Natural killer cell treated with Interleukin-12 subunit alpha and Interleukin-12 subunit beta and Interleukin-15 and Interleukin-18, amount 100 ng/mL, for 72 hours (primary cell): Measurements from ENCODE around the gene BOLA2. TPM values are rescaled to one million over a fixed set of nuclear protein-coding genes. Genes with fewer than 3 reads are reported as not detected.
"Not testable (repeated sequence)": the region's sequence is repeated elsewhere in the genome, so short reads cannot be mapped to it uniquely, and the experiment has no call there.

Experiments used
- ATAC-seq, 2 donors: fragments of 150-1000 bp; cut with Tn5 transposase in 1 of 2; sonication (Bioruptor Pico), chemical (Tn5 transposase) in 1 of 2; 2 replicates each; pipeline ENCODE4 v1.10.0; 2021
- DNase-seq: peaks from one replicate; pipeline ENCODE4 v3.0.0; 2022; ENCODE audit warnings: low spot score
- H3K27ac Mint-ChIP-seq, 2 donors: 1 replicate in 1 of 2; 2 replicates in 1 of 2; pipeline ENCODE4 v1.8.0; 2022; ENCODE audit warnings: mixed read lengths in 2 of 2, mild to moderate bottlenecking in 1 of 2, moderate library complexity in 1 of 2
- H3K27me3 Mint-ChIP-seq, 2 donors: 1 replicate in 1 of 2; 2 replicates in 1 of 2; pipeline ENCODE4 v1.8.0; 2022; ENCODE audit warnings: mixed read lengths in 2 of 2
- H3K36me3 Mint-ChIP-seq: one replicate; pipeline ENCODE4 v1.8.0; 2022; ENCODE audit warnings: mixed read lengths
- H3K4me1 Mint-ChIP-seq, 2 donors: 1 replicate in 1 of 2; 2 replicates in 1 of 2; pipeline ENCODE4 v1.8.0; 2022; ENCODE audit warnings: low read depth in 2 of 2, mixed read lengths in 2 of 2, mild to moderate bottlenecking in 1 of 2
- H3K4me3 Mint-ChIP-seq: one replicate; pipeline ENCODE4 v1.8.0; 2022; ENCODE audit warnings: mixed read lengths
- H3K9me3 Mint-ChIP-seq: 2 replicates; pipeline ENCODE4 v1.8.0; 2022; ENCODE audit warnings: mixed read lengths
- total RNA-seq, 2 donors: library from RNA; stranded (reverse); gene quantifications; one replicate each; pipeline ENCODE4 v1.2.3, GENCODE V29; 2022

BOLA2 gene
- total RNA-seq: 10 to 100 TPM; 14.6 to 17.0 TPM

DNA sequence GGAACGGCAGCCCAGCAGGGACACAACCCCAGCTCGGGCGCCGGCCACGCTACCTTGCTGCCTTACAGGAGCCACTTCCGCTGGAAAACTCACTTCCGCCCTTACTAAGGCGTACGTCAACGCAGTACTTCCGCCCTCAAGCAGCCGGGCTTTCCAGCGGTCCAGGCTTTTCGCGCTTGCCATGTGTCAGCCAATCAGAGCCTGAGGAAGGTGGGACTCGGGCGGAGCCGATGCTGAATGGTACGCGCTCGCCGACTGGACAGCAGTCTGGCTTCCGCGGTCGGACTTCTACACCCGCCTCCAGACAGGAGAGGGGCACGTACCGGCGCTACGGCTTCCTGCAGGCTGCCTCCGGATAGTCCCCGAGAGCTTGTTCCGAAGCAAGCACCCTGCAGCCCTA lies at the start of gene BOLA2, which contains the start of gene SLX1B:
Gene BOLA2, minus strand, starts transcription at position 83 of the 400 bp plus-strand sequence. CDS start 98 bp downstream, outside the sequence.
Gene SLX1B, plus strand, starts transcription at position 265 of the 400 bp plus-strand sequence.
- not testable (repeated sequence) for H3K4me1 Mint-ChIP-seq, H3K27ac Mint-ChIP-seq, DNase-seq, H3K36me3 Mint-ChIP-seq, H3K27me3 Mint-ChIP-seq, H3K4me3 Mint-ChIP-seq, H3K9me3 Mint-ChIP-seq
- peak; percentile 94 to 95 for ATAC-seq

DNA sequence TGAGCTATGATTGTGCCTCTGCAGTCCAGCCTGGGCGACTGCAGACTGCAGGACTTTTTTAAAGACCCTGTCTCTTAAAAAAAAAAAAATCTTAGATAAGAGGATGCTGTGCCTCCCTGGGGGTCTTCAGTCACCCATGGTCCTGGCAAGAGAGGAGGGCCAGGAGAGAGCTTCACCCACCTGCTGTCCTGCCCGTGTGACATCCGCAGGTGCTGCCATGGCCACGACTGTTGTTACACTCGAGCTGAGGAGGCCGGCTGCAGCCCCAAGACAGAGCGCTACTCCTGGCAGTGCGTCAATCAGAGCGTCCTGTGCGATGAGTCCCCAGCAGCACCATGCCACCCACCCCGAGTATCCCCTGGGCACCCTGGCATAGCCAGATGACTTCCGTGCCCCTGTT lies 28.1 kb upstream of the BOLA2 start:
- DNase-seq: peak; percentile 47
- not testable (repeated sequence) for H3K4me3 Mint-ChIP-seq, H3K36me3 Mint-ChIP-seq, H3K27ac Mint-ChIP-seq, ATAC-seq, H3K4me1 Mint-ChIP-seq, H3K9me3 Mint-ChIP-seq, H3K27me3 Mint-ChIP-seq

DNA sequence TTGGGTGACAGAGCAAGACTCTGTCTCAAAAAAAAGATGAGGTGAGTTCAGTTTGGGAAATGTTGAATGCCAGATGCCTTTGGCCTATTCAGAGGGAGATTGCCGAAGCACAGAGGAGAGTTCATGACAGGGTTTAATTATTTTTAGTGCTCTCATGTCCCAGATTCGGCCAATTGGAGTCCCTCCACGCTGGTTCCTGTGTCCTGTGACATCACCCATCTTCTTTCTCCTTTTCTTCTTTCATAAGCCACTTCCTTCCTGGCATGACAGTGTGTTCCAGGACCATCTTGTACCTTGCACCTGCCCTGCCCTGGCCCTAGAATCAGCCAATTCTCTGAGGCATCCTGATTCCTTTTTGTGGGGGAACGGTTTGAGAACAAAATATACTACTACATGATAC lies 17.9 kb upstream of the BOLA2 start:
- ATAC-seq: peak in 1 of 2 donors; percentile 58
- not testable (repeated sequence) for H3K27me3 Mint-ChIP-seq, H3K27ac Mint-ChIP-seq, H3K9me3 Mint-ChIP-seq, H3K4me3 Mint-ChIP-seq, DNase-seq, H3K4me1 Mint-ChIP-seq, H3K36me3 Mint-ChIP-seq

DNA sequence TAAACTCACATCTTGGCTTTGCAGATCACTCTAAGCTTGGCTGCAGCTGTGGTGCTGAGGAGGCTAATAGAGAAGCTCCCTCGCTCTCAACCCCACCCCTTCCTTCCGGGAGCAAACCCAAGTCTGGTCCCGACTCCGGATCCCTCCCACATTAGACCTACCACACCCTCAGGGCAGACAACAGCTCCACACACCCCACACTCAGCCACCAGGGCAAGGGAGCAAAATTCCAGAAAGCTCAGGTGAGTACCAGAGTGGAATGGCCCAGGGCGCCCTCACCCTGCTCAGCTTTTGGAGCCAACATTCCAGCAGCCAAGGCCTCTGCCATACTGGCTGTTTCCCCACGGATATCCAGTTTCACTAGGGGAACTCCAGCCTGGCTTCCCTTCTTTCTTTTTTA lies 15.5 kb upstream of the BOLA2 start:
- not testable (repeated sequence) for H3K27me3 Mint-ChIP-seq, H3K27ac Mint-ChIP-seq, H3K9me3 Mint-ChIP-seq, H3K4me1 Mint-ChIP-seq, H3K36me3 Mint-ChIP-seq
- ATAC-seq (peak; percentile 41 to 59), DNase-seq (peak; percentile 62)
- H3K4me3 Mint-ChIP-seq: peak overlapping the region; percentile 49

DNA sequence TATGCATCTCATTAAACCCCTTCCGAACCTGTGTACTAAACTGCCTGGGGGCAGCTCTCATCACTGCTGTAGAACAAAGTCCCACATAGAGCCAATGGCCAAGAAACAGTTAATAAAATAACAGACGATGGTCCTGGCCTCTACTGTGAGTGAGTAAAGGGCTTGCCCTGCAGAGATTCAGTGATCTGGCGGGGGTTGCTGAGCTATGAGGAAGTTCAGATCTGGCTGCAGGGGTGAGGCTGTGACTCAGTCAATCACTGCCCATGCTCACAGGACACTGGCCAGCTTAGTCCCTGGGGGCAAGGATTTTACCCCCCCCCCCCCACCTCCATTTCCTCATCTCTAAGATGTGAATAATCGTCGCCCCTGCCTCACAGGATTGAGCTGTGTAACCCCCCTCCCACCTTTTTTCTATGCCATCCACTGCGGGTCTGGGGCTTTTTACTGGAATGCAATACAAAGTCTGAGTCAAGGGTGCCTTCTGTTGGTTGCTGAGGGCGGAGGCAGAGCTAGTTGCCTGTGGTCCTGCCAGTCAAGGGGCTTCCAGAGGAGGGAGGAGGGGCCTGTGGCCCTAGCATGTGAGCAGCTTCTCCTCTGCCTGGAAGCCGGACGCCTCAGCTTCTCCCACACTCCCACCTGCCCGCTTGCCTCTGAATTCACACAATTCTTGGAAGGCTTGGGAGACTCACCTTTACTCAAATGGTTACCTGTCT lies 13.7 kb upstream of the BOLA2 start:
- H3K4me3 Mint-ChIP-seq, H3K27me3 Mint-ChIP-seq, H3K27ac Mint-ChIP-seq, ATAC-seq, H3K9me3 Mint-ChIP-seq, H3K4me1 Mint-ChIP-seq, H3K36me3 Mint-ChIP-seq, DNase-seq: not testable (repeated sequence)

DNA sequence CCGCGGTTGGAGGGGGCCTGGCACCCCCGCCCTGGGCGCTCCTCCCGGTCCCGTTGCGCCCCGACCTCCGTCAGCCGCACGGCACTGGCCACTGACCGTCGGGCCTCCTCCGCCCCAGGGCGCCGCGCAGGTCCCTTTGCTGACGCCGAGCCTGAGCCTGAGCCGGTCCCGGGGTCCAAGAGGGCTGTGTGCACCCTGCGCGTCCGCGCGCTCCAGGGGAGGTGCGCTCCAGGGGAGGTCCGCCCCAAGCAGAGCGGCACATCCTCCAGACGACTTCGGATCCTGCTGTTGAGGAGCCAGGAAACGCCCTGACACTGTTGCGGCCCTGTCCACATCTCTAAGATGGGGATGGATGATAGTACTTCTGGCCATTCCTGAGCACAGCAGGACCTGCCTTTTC lies 12.8 kb upstream of the BOLA2 start:
- not testable (repeated sequence) for H3K36me3 Mint-ChIP-seq, H3K27ac Mint-ChIP-seq, H3K4me1 Mint-ChIP-seq, H3K27me3 Mint-ChIP-seq, H3K4me3 Mint-ChIP-seq, DNase-seq, H3K9me3 Mint-ChIP-seq
- ATAC-seq: peak; percentile 60 to 61

DNA sequence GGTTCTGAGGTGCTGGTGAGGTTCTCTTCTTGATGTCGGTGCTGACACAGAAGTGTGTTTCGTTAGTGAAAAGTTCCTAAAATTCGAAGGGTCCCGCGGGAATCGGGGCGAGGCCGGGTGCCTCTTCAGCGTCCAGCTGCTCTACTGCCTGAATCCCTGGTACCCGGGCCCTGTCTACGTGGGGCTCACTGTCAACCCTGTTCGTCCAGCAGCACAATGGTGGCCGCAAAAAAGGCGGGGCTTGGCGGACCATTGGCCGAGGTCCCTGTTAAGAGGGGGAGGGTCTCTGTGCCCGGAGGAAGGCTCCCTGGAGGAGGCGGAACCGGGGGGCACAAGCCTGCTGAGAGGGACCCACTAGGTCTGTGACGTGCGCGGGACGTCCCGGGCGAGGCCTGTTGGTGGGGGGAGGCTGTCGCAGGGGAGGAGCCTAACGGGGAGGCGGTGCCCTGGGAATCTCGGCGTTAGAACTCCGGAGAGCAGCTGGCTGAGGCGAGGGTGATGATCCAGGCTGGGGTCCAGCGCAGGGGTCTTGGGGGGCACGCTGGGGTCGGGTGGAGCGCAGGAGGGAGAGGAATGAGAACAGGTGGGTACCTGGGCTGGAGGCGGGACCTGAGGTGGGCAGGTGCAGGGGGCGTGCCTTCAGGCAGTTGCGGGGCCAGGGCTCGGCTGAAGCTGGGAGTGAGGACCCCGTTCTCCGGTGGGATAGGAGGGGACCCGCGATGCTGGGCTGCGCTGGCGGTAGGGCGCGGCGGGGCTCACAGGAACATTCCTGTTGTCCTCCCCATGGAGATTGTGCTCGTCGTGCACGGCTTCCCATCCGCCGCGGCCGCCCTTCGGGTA lies 12.1 kb upstream of the BOLA2 start:
- H3K4me3 Mint-ChIP-seq, H3K9me3 Mint-ChIP-seq, H3K27ac Mint-ChIP-seq, H3K27me3 Mint-ChIP-seq, DNase-seq, H3K4me1 Mint-ChIP-seq, H3K36me3 Mint-ChIP-seq: not testable (repeated sequence)
- ATAC-seq: peak; percentile 64 to 78

DNA sequence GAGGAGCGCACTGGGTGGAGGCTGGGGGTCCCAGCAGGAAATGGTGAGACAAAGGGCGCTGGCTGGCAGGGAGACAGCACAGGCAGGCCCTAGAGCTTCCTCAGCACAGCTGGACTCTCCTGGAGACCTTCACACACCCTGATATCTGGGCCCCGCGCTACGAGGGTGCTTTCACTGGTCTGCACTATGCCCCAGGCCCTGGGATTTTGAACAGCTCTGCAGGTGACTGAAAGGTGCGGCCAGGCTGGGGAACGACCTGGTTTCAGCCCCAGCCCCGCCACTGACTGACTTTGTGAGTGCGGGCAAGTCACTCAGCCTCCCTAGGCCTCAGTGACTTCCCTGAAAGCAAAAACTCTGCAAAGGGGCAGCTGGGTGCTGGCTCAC lies 6.5 kb upstream of the BOLA2 start:
- H3K9me3 Mint-ChIP-seq, DNase-seq, H3K4me1 Mint-ChIP-seq, H3K36me3 Mint-ChIP-seq, H3K27ac Mint-ChIP-seq, H3K4me3 Mint-ChIP-seq, ATAC-seq, H3K27me3 Mint-ChIP-seq: not testable (repeated sequence)

DNA sequence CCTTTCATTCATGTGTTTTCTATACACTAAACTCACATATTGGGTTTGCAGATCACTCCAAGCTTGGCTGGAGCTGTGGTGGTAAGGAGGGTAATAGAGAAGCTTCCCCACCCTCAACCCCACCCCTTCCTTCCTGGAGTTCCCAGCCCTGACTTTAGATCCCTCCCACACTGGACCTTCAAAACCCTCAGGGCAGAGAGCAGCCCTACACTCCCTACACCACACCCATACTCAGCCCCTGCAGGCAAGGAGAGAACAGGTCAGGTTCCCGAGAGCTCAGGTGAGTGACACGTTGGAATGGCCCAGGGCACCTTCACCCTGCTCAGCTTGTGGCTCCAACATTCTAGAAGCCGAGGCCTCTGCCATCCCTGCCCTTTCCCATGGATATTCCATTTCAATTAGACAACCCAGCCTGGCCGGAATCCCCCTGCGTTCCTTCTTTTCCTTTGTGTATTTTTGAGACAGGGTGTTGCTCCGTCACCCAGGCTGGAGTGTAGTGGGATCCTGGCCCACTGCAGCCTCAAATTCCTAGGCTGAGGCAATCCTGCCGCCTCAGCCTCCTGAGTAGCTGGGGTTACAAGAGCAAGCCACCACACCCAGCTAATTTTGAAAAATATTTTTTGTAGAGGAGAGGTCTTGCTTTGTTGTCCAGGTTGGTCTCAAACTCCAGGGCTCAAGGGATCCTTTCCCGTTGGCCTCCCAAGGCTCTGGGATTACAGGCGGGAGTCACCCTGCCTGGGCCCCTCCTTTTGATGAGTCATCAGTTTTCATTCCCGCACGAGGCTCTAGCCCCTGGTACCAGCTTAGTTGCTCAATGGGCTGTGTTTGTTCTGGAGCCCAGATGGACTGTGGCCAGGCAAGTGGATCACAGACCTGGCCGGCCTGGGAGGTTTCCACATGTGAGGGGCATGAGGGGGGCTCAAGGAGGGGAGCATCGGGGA lies 5.8 kb upstream of the BOLA2 start, which contains the start of gene SULT1A4:
Gene SULT1A4, plus strand, starts transcription at position 208 of the 941 bp plus-strand sequence. CDS start 1,473 bp downstream, outside the sequence.
- not testable (repeated sequence) for DNase-seq, H3K27ac Mint-ChIP-seq, H3K36me3 Mint-ChIP-seq, ATAC-seq, H3K4me1 Mint-ChIP-seq, H3K4me3 Mint-ChIP-seq, H3K9me3 Mint-ChIP-seq, H3K27me3 Mint-ChIP-seq

DNA sequence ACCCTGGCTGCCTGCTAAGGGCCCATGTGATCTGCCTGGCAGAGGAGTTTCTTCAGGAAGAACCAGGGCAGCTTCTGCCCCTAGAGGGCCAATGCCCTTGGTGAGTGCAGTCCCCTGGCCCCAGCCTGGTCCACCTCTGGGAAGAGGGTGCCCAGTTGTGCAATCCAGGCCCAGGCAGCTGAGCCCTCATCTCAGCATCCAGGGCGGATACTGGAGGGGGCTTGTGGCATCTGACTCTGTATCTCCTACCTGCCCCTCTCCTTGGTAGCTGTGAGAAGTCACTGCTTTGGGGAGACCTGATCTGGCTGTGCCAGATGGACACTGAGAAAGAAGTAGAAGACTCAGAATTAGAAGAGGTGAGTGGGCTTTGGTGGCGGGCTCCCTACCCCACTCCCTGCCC lies 3.5 kb upstream of the BOLA2 start:
- DNase-seq, H3K4me1 Mint-ChIP-seq, H3K9me3 Mint-ChIP-seq, H3K36me3 Mint-ChIP-seq, H3K27ac Mint-ChIP-seq, H3K27me3 Mint-ChIP-seq, H3K4me3 Mint-ChIP-seq, ATAC-seq: not testable (repeated sequence)

DNA sequence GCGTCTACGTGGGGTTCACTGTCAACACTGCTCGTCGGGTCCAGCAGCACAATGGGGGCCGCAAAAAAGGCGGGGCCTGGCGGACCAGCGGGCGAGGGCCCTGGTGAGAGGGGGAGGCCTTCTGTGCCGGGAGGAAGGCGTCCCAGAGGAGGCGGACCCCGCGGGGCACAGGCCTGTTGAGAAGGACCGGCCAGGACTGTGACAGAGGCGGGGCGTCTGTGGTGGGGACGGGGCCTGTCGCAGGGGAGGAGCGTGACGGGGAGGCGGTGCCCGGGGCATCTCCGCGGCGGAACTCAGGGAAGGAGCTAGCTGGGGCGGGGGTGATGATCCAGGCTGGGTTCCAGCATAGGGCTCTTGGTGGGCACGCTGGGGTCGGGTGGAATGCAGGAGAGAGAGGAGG lies 677 bp upstream of the BOLA2 start:
- DNase-seq, H3K4me1 Mint-ChIP-seq, H3K27ac Mint-ChIP-seq, H3K36me3 Mint-ChIP-seq, H3K27me3 Mint-ChIP-seq, H3K9me3 Mint-ChIP-seq, H3K4me3 Mint-ChIP-seq: not testable (repeated sequence)
- peak; percentile 88 to 91 for ATAC-seq

DNA sequence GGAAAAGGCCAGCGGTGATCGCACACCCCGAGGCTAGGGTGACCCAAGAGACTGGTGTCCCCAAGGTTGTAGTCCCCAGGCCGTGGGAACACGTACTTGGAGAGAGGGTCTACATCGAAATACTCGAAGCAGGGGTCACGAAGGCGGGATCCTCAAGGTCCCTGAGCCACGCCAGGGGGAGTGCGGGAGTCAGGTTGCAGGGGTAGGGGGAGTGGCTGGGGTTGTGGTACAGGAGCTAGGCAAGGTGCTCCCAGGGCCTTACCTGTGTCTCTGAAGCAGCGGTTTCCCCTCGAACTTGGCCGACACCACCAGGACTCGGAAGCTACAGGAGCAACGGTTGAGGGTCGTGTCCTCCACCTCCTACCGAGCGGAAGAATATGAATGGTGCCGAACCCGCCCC lies 397 bp downstream of the BOLA2 start:
- H3K9me3 Mint-ChIP-seq, H3K4me3 Mint-ChIP-seq, H3K4me1 Mint-ChIP-seq, DNase-seq, H3K36me3 Mint-ChIP-seq, H3K27me3 Mint-ChIP-seq, H3K27ac Mint-ChIP-seq: not testable (repeated sequence)
- peak; percentile 1 to 6 for ATAC-seq

DNA sequence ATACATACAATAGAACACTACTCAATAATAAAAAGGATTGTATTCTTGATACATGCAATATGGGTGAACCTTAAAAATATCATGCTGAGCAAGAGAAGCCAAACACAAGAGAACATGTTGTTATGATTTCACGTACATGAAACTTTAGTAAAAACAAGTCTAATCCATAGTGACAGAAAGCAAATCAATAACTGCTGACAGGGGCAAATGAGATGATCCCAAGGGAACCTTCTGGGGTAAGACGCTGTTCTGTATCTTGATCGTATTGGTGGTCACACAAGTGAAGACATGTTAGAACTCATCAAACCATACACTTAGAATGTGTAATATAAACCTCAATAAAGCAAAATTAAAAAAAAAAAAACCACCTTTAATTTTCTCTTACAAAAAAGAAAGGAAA lies 28.8 kb downstream of the BOLA2 start:
- not testable (repeated sequence) for H3K27ac Mint-ChIP-seq, H3K4me1 Mint-ChIP-seq, H3K4me3 Mint-ChIP-seq, H3K36me3 Mint-ChIP-seq, H3K9me3 Mint-ChIP-seq, DNase-seq, ATAC-seq, H3K27me3 Mint-ChIP-seq
